SK-N-SH treated with all-trans-retinoic acid at 6 μM for 48 hours (cell line): ENCODE results near the gene ONECUT3.

ENCODE experiments used
- ATAC-seq: fragments of 200-7000 bp; cut with Tn5 transposase; 3 replicates; pipeline ENCODE4 v1.9.1; 2020; ENCODE audit warnings: mild to moderate bottlenecking, moderate library complexity
- BACH2 ChIP-seq: fragments of 250-450 bp; sonication (Bioruptor Pico); IDR thresholded peaks from 2 replicates; pipeline ENCODE4 v1.9.0; 2021; ENCODE audit warnings: mild to moderate bottlenecking, borderline replicate concordance
- CREB5 ChIP-seq: fragments of 250-450 bp; sonication (Bioruptor Pico); IDR thresholded peaks from 2 replicates; pipeline ENCODE4 v1.5.1; 2020; ENCODE audit warnings: low read depth, mild to moderate bottlenecking, moderate library complexity
- CSRNP3 ChIP-seq: fragments of 250-450 bp; sonication (Bioruptor Pico); IDR thresholded peaks from 2 replicates; pipeline ENCODE4 v1.5.1; 2021; ENCODE audit warnings: mild to moderate bottlenecking, moderate library complexity
- ESRRG ChIP-seq: fragments of 250-450 bp; sonication (Bioruptor Pico); IDR thresholded peaks from 2 replicates; pipeline ENCODE4 v1.6.1; 2021; ENCODE audit warnings: mild to moderate bottlenecking
- OSR1 ChIP-seq: fragments of 250-450 bp; sonication (Bioruptor Pico); IDR thresholded peaks from 2 replicates; pipeline ENCODE4 v1.8.0; 2022; ENCODE audit warnings: moderate library complexity, mild to moderate bottlenecking, inconsistent platforms
- PATZ1 ChIP-seq: fragments of 250-450 bp; sonication (Bioruptor Pico); IDR thresholded peaks from 2 replicates; pipeline ENCODE4 v1.8.0; 2020; ENCODE audit warnings: mild to moderate bottlenecking, moderate library complexity, borderline replicate concordance
- POU6F1 ChIP-seq: fragments of 250-450 bp; sonication (Bioruptor Pico); IDR thresholded peaks from 2 replicates; pipeline ENCODE4 v1.8.0; 2021; ENCODE audit warnings: low read depth, mild to moderate bottlenecking, moderate library complexity, borderline replicate concordance
- PPARA ChIP-seq: fragments of 250-450 bp; sonication (Bioruptor Pico); IDR thresholded peaks from 2 replicates; pipeline ENCODE4 v1.5.0; 2020; ENCODE audit warnings: mild to moderate bottlenecking, borderline replicate concordance
- RARB ChIP-seq: fragments of 250-450 bp; sonication (Bioruptor Pico); IDR thresholded peaks from 2 replicates; pipeline ENCODE4 v1.8.0; 2021; ENCODE audit warnings: mild to moderate bottlenecking, moderate library complexity
- SNAI2 ChIP-seq: fragments of 250-450 bp; sonication (Bioruptor Pico); IDR thresholded peaks from 2 replicates; pipeline ENCODE4 v1.5.0; 2020; ENCODE audit warnings: mild to moderate bottlenecking, moderate library complexity
- TCF4 ChIP-seq: fragments of 250-450 bp; sonication (Bioruptor Pico); IDR thresholded peaks from 2 replicates; pipeline ENCODE4 v1.8.0; 2021; ENCODE audit warnings: mild to moderate bottlenecking, moderate library complexity, borderline replicate concordance
- TOX ChIP-seq: fragments of 250-450 bp; sonication (Bioruptor Pico); IDR thresholded peaks from 2 replicates; pipeline ENCODE4 v1.8.0; 2021; ENCODE audit warnings: mild to moderate bottlenecking, moderate library complexity, borderline replicate concordance
- TSHZ2 ChIP-seq: fragments of 250-450 bp; sonication (Bioruptor Pico); IDR thresholded peaks from 2 replicates; pipeline ENCODE4 v1.5.0; 2020; ENCODE audit warnings: mild to moderate bottlenecking, moderate library complexity
- ZC3H10 ChIP-seq: fragments of 250-450 bp; sonication (Bioruptor Pico); IDR thresholded peaks from 2 replicates; pipeline ENCODE4 v1.5.1; 2021; ENCODE audit warnings: mild to moderate bottlenecking, moderate library complexity
- ZFP3 ChIP-seq: fragments of 250-450 bp; sonication (Bioruptor Pico); IDR thresholded peaks from 2 replicates; pipeline ENCODE4 v1.5.0; 2020; ENCODE audit warnings: mild to moderate bottlenecking, moderate library complexity
- ZFP30 ChIP-seq: fragments of 450-650 bp; formaldehyde crosslinking; IDR thresholded peaks from 2 replicates; pipeline ENCODE4 v1.5.0; 2022; ENCODE audit warnings: mild to moderate bottlenecking, moderate library complexity
- ZNF565 ChIP-seq: fragments of 450-650 bp; formaldehyde crosslinking; conservative IDR thresholded peaks from 2 replicates; pipeline ENCODE4 v1.5.0; 2020; ENCODE audit warnings: low read depth, mild to moderate bottlenecking, moderate library complexity
- ZNF70 ChIP-seq: fragments of 450-650 bp; formaldehyde crosslinking; IDR thresholded peaks from 2 replicates; pipeline ENCODE4 v1.5.0; 2020; ENCODE audit warnings: mild to moderate bottlenecking, moderate library complexity
- ZNF8 ChIP-seq: fragments of 450-650 bp; formaldehyde crosslinking; IDR thresholded peaks from 2 replicates; pipeline ENCODE4 v1.5.0; 2020; ENCODE audit warnings: mild to moderate bottlenecking, moderate library complexity

The ONECUT3 gene

GRCh38 chr19:1811472-1811894, 58.2 kb downstream of the ONECUT3 start:
- no peak for TF ChIP-seq ZNF70 (CRISPR knock-in tag)
- TF ChIP-seq ESRRG (CRISPR knock-in tag): no peak
- no peak for TF ChIP-seq CREB5 (CRISPR knock-in tag)
- TF ChIP-seq ZC3H10 (CRISPR knock-in tag): no peak
- no peak for TF ChIP-seq PATZ1 (CRISPR knock-in tag)
- no peak for TF ChIP-seq PPARA (CRISPR knock-in tag)
- no peak for TF ChIP-seq ZNF565 (CRISPR knock-in tag)
- TF ChIP-seq TSHZ2 (CRISPR knock-in tag): no peak
- TF ChIP-seq ZNF8 (CRISPR knock-in tag): no peak
- no peak for TF ChIP-seq SNAI2 (CRISPR knock-in tag)
- TF ChIP-seq ZFP3: no peak
- no peak for TF ChIP-seq TCF4 (CRISPR knock-in tag)
- no peak for TF ChIP-seq OSR1 (CRISPR knock-in tag)
- TF ChIP-seq TOX: no peak
- peak; percentile 0; the same call in 1 of the 3 replicates for ATAC-seq

- peak; percentile 7 for ATAC-seq
- no peak for TF ChIP-seq ZNF565 (CRISPR knock-in tag)
- no peak for TF ChIP-seq CREB5 (CRISPR knock-in tag)
- no peak for TF ChIP-seq BACH2 (CRISPR knock-in tag)
- no peak for TF ChIP-seq PATZ1 (CRISPR knock-in tag)
- TF ChIP-seq RARB (CRISPR knock-in tag): no peak
- TF ChIP-seq POU6F1 (CRISPR knock-in tag): no peak
- TF ChIP-seq TCF4 (CRISPR knock-in tag): no peak
- no peak for TF ChIP-seq ZC3H10 (CRISPR knock-in tag)
- TF ChIP-seq ZNF70 (CRISPR knock-in tag): no peak
- no peak for TF ChIP-seq PPARA (CRISPR knock-in tag)
- no peak for TF ChIP-seq OSR1 (CRISPR knock-in tag)
- TF ChIP-seq ZFP30 (CRISPR knock-in tag): no peak
- TF ChIP-seq TOX: no peak
- TF ChIP-seq CSRNP3 (CRISPR knock-in tag): no peak
These were observed 58.7 kb downstream of the ONECUT3 start, which contains the start of gene ATP8B3 for GRCh38 chr19:1811942-1812425. Gene ATP8B3, minus strand, starts transcription at chr19:1812276. Its CDS starts 540 bp downstream, at chr19:1811736.
